T-helper 9 cell (primary cell): ENCODE results near the gene METTL13.
A peak's percentile ranks its signal among the peaks of the same experiment; 100 is the strongest.

Experiments
- DNase-seq: peaks from one replicate; pipeline ENCODE4 v3.0.0-alpha.2; 2020
- total RNA-seq, 2 donors: gene quantifications; one replicate each; lab custom pipeline; 2026; lab: John Stamatoyannopoulos, UW

Gene METTL13
- 6.3 to 49.5 reads per million in 2 donors for total RNA-seq

DNA sequence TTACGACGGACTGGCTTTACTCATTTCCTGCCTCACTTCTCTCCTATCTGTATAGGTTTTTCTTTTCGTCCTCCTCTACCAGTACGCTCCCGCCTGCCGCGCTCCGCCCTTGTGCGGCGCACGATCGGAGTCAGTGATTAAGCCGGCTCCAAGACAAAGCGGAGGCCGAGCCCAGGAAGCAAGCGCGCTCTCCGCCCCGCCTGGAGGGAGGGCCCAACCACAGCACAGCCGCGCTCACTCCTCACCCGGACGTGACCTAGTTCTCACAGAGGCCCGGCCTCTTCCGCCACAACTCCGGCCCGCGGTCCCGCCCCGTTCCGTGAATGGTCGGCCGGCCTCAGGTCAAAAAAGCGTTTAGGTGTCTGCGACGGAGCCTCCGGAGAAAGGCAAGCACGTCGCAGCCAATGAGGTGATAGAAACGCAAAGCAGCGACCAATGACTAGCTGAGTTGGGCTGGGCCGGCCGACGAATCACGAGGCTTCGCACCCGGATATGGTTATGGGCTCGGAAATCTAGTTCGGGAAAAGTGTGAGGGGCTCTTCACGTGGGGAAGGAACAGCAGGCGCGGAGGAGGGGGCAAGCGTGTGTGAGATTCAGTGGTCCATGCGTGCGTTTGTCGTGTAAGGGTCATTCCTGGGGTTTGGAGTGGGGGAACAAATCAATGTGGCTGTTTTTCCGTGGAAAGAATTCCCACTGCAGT is at the start of gene METTL13:
Gene METTL13 (plus strand): TSS at position 485 of the 700 bp plus-strand sequence. CDS start 308 bp downstream, outside the sequence.
- DNase-seq: peak; percentile 94

GRCh38 chr1:171736196-171736595 is 45.3 kb upstream of the METTL13 start:
- no peak for DNase-seq

- DNase-seq: no peak
Observed at GRCh38 chr1:171738911-171739310, 42.5 kb upstream of the METTL13 start.

DNA sequence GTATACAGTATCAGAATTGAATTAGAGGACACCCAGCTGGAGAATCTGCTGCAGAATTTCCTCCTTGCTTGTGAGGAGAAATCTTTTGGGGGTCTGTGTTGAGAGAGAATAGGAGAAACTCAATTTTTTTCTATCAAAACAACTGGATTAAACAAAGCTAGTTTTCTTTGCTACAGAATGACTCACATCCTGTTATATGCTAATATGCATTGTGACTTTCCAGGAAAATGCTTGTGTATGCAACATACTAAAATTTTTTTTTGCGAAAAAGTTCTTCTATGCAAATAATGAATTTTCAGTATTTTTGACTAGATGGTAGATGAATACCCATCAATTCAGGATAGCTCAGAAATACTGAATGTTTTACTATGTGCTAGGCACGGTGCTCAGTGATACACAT is 41.8 kb upstream of the METTL13 start:
- DNase-seq: no peak

GRCh38 chr1:171740356-171740863 is 41.0 kb upstream of the METTL13 start:
- no peak for DNase-seq

GRCh38 chr1:171740987-171741871 is 40.2 kb upstream of the METTL13 start:
- peak; percentile 16 for DNase-seq

DNA sequence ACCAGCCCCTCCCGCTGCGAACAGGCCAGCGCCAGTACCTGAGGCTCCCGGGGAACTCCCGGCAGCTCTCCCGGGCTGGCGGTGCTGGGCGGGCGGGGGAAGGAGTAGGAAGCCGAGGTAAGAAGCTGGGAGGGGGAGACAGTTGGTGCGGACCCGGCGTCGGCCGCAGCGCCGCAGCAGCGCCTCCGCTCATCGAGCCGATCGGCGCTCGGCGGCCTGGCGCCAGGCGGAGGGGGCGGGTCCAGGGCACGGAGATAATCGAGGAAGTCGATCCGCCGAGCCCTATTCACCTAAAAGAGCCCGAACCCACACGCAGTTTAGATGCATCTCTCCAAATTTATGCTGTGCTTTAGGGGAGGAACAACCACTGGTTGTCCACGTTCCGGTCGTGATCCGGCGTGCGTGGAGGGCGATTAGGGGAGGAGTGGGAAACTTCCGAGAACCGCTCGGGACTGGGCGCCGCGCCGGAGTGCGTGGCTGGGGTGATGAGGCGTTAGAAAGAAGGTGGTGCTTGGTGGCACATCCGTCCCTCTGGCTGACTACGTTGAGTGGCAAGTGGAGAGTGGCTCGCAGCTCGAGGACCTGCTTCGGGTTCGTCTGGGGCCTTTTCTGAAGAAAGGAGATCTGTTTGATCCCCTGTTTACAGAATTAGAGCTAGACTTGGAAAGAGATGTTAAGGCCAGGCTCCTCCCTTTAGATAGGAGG is 39.4 kb upstream of the METTL13 start, which contains the start of gene VAMP4:
Gene VAMP4 (minus strand): TSS at position 194 of the 705 bp plus-strand sequence. CDS start 3,651 bp downstream, outside the sequence.
- DNase-seq: peak; percentile 77

DNA sequence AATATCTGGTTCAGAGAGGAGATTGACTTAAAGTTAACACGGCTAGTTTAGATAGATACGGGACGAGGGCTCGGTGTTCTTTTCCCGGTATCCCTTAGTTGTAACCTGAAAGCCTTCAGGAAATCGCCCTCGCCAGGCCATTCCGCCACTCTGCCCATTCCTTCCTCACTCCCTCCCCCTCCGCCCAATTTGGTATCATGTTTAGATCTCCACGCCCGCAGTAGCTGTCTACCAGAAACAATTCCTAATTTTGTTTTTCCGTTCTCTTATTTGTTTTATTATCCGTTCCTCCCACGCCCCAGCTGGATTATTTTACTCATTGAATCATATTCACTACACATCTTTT is 38.9 kb upstream of the METTL13 start:
- peak; percentile 6 for DNase-seq

- DNase-seq: no peak
Observed at GRCh38 chr1:171743081-171743870, 38.2 kb upstream of the METTL13 start.

- no peak for DNase-seq
Observed at GRCh38 chr1:171744986-171745385, 36.5 kb upstream of the METTL13 start.

DNA sequence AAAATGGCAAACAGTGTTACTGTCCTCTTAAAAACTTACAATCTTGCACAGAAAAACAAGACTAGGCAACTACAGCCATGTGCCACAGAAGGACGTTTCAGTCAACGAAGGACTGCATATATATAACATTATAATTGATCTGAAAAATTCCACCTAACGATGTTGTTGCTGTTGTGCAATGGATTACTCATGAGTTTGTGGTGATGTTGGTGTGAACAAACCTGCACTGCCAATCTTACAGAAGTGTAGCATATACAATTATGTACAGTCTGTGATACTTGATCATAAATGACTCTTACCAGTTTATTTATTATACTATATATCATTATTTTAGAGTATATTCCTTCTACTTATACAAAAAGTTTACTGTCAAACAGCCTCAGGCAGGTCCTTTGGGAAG is 32.8 kb upstream of the METTL13 start:
- DNase-seq: no peak

GRCh38 chr1:171751221-171751620 is 30.2 kb upstream of the METTL13 start:
- no peak for DNase-seq

DNA sequence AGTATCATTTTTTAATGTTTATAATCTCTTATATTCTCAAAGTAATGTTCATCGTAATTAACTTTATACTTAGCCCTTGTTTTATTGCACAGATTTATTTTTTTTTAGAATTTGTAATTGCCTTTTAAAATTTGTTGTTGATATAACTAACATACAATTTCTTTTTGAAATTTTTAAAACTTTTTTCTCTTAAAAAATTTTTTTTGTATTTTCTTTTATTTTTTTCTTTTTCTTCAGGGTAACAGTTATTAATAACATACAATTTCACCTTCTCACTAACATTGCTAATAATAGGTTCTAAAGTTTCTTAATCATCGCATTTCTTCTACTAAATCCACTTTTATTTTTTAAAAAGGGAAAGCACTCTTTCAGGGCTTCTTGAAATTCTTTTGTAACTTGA is 28.3 kb upstream of the METTL13 start:
- DNase-seq: no peak

- no peak for DNase-seq
Observed at GRCh38 chr1:171753685-171754352, 27.6 kb upstream of the METTL13 start.

DNA sequence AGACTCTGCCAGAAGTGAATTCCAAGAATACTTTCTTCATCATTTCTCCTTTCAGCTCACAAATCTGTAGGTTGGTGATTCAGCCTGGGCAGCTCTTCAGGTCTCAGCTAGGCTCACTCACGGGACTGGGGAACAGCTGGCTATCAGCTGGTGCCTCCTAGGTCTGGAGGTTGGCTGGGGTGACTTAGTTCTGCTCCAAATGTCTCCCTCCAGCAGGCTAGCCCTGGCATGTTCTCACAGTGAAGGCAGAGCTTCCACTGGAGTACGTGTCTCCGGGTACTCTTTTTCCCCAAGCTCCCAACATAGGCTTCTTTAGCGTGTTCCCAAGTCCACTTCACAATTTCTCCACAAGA is 27.1 kb upstream of the METTL13 start:
- DNase-seq: no peak

DNA sequence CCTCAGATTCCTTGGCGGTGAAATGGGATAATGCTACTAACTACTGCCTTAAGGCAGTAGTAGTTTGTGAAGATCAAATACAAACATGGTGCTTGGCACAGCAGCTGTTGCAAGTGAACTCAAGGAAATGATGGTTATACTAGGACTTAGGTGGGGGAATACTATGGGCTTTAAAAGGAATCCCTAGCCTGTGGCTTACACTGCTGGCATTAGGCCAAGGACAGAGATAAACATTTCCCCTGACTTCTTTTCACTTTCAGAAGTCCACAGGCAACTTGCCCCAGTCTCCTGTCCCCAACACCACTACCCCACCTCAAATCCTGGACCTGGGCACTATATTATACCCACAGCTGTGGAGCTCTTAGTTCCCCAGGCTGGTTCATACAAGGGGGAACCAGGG is 26.5 kb upstream of the METTL13 start:
- no peak for DNase-seq

DNA sequence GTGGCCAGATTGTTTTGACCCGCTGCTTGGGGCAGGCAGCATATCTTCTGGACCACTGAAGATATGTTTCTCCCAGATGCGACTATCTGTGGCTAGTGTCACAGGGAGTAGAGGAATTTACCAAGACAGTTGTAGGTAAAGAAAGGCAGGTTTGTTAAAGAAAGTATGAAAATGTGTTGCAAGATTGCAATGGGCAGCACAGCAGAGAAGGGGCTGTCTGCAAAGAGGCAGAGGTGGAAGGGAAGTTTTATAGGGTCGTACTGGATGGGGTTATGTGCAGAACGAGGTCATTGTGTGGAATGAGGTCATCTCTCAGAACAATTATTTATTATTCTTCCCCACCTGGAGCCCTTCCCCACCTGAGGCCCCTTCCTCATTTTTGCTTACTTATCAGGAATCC is 24.6 kb upstream of the METTL13 start:
- no peak for DNase-seq

DNA sequence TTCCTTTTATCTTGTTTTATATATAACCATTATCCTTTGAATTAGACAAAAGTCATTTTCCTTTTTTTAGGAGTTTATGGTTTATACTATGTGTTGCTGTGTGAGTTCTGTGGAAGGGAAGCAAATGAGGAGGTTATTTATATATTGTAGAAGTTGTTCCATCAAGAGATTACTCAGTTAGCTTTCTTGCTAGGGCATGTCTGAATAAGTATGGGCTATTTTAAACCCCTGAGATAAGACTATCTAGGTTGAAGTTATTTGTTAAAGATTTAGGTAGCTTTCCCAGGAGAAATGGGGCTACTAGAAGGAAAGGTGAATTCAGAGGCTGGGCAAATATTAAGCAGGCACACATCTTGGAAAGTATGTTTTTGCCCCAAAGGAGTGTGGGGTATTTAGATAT is 23.4 kb upstream of the METTL13 start:
- DNase-seq: no peak

GRCh38 chr1:171762143-171762563 is 19.3 kb upstream of the METTL13 start:
- no peak for DNase-seq

- no peak for DNase-seq
Observed at GRCh38 chr1:171763764-171764163, 17.7 kb upstream of the METTL13 start.

- no peak for DNase-seq
Observed at GRCh38 chr1:171769171-171769570, 12.3 kb upstream of the METTL13 start.

DNA sequence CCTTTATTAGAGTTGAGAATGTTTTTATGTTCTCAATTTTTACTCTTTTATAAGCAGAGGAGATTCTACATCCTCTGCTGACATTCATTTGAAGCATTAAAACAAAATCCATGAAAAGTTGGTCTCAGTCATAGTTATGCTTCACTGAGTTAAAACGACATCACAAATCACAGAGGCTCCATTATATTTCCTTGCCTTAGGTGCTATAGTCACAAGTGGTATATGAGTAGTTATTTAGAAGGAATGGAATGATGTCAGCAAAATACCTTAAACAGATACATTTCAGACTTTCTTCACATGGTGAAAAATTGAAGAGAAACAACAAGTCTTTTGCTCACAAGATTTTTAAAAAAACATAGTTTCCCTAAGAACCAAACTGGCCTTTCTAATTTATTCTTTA is 11.7 kb upstream of the METTL13 start:
- DNase-seq: no peak
